ENCODE results near the gene KCNG3.

The KCNG3 gene

GRCh38 chr2:42486145-42486906 is 7.5 kb downstream of the KCNG3 start:
- DNase-seq (ENCODE audit: low spot score) = no peak

DNA sequence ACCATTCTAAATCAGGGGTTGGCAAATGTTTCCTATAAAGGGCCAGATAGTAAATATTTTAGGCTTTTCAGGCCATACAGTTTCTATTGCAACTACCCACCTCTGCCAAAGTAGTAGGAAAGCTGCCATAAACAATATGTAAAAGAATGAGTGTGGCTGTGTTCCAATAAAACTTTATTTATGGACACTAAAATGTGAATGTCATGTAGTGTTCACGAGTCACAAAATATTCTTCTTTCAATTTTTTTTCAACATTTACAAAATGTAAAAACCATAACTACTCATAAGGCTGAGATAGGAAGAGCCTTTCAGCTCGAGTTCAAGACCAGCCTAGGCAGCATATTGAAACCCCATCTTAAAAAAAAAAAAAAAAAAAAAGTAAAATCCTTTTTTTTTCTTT is 13.4 kb downstream of the KCNG3 start:
- DNase-seq (ENCODE audit: low spot score) = no peak

DNA sequence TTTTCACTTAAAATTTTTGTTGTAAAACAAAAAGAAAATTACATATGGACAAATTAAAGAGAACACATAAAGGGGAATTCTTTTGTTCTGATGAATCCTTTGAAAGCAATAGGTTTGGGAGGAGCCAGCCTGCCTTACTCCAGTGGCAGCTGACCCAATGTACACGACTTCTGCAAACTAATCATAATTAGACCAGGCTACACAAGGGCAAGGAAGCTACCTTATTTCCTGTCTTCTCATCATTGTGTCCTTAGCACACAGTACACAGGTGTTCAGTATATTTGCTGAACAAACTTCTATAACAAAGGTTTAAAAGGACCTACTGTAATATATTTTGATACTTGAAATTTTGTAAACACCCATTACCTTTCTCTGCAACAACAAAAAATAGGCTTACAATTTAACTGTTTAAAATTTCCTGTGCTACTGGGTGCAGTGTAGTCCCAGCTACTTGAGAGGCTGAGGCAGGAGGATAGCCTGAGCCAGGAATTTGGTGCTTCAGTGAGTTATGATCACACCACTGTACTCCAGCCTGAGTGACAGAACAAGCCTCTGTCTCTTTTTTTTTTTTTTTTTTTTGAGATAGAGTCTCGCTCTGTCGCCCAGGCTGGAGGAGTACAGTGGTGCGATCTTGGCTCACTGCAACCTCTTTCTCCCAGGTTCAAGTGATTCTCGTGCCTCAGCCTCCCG is 18.9 kb downstream of the KCNG3 start:
- DNase-seq (ENCODE audit: low spot score) = no peak

- no peak for DNase-seq (ENCODE audit: low spot score)
Observed at GRCh38 chr2:42470706-42471105, 23.1 kb downstream of the KCNG3 start.

GRCh38 chr2:42464631-42465030 is 29.2 kb downstream of the KCNG3 start:
- DNase-seq (ENCODE audit: low spot score) = no peak

DNA sequence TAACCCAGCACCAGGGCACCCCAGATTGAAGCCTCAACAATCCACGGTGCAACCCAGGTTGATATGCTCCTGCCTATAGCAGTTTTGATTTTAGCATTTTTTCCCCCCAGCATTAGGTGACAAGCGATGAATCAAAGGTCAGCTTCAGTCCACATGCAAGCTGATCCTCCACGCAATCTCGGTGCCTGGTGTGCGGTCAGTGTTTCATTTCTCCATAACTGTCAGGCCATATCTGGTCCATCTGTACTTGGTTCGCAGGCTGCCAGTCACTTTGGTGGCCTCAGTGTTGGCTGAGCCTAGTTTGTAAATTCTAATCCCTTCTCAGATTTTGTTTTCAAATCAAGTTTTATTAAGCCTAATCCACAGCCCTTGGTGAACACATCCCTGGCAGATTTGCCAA is 30.2 kb downstream of the KCNG3 start:
- DNase-seq (ENCODE audit: low spot score) = no peak

- no peak for DNase-seq (ENCODE audit: low spot score)
Observed at GRCh38 chr2:42459296-42459695, 34.5 kb downstream of the KCNG3 start.

DNA sequence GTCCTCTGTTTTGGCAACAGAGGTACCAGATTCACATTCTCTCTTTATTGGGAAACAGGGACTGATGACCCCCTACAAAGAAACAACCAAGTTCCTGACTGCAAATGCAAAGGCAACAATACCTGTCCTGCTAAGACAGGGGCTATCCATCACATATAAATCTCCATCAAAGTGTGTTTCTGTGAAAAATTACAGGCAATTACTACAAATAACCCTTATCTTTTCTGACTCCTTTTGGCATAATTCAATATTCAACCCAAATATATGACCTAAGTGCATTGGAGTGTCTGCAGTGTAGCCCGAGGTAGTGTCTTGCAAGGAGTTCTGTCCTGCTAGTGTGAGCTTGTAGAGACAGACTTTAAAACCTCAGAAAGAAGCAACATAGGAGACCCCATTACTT is 35.4 kb downstream of the KCNG3 start:
- no peak for DNase-seq (ENCODE audit: low spot score)

- DNase-seq (ENCODE audit: low spot score) = no peak
Observed at GRCh38 chr2:42457011-42457410, 36.8 kb downstream of the KCNG3 start.

DNA sequence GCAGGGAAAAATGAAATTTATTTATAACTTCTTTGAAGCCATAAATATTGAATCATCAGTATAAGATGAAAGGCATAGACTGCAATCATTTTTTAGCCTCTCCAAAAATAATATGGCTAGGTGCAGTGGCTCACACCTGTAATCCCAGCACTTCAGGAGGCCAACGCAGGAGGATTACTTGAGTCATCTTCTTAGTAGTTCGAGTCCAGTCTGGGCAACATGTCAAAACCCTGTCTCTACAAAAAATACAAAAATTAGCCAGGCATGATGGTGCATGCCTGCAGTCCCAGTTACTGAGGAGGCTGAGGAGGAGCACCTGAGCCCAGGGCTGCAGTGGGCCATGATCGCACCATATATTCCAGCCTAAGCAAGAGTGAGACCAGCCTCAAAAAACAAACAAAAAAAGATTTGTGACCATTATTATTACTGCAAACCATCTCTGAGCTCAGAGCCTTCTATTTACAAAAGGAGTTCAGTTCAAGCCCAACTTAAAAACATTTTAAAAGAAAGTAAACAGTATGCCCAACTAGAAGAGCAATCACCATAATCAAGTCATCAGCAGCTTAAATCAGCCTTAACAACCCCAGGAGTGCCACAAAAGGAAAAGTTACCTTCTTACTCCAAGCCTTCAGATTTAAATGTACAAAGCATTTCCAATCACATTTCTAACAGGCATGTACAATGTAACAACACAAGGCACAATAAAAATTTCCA is 37.5 kb downstream of the KCNG3 start:
- no peak for DNase-seq (ENCODE audit: low spot score)

DNA sequence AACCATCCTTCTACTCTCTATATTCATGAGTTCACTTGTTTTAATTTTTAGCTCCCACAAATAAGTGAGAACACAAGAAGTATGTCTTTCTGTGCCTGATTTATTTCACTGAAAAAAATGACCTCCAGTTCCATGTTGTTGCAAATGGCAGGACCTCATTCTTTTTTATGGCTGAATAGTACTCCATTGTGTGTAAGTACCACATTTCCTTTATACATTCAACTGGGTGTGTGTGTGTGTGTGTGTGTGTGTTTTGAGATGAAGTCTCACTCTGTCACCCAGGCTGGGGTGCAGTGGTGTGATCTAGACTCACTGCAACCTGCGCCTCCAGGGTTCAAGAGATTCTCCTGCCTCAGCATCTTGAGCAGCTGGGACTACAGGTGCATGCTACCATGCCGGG is 41.2 kb downstream of the KCNG3 start:
- DNase-seq (ENCODE audit: low spot score) = no peak

GRCh38 chr2:42450136-42450535 is 43.6 kb downstream of the KCNG3 start:
- DNase-seq (ENCODE audit: low spot score) = peak; percentile 83

DNA sequence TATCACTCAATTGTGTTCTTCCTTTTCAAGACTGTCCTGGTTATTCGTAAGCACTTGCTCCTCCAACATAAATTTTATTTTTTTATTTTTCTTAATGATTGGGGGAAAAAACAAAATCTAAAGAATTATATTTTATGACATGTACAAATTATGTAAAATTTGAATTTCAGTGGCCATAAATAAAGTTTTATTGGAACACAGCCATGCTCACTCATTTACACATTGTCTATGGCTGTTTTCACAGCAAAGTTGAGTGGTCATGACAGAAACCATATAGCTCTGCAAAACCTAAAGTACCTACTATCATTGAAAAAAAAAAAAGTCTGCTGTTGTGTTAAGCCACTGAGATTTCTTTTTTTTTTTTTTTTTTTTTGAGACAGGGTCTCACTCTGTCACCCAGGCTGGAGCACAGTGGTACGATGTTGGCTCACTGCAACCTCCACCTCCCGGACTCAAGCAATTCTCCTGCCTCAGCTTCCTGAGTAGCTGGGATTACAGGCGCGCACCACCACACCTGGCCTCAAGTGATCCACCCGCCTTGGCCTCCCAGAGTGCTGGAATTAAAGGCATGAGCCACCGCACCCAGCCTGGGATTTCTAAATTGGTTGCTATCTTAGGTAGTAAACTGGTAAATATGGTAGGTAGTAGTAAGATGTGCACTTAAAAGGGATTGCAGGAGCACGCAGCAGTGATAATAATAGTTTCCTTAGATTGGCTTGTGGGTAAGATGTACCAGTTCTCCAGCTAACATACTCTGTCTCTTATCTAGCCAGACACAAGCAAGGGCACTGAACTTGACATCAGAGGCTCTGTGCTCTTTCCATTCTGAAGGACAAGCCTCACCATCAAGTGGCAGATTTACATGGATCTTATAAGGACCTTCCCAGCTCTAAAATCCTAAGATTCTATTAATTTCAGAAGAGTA is 44.4 kb downstream of the KCNG3 start:
- DNase-seq (ENCODE audit: low spot score) = no peak

- DNase-seq (ENCODE audit: low spot score) = no peak
Observed at GRCh38 chr2:42448163-42448562, 45.6 kb downstream of the KCNG3 start.

DNA sequence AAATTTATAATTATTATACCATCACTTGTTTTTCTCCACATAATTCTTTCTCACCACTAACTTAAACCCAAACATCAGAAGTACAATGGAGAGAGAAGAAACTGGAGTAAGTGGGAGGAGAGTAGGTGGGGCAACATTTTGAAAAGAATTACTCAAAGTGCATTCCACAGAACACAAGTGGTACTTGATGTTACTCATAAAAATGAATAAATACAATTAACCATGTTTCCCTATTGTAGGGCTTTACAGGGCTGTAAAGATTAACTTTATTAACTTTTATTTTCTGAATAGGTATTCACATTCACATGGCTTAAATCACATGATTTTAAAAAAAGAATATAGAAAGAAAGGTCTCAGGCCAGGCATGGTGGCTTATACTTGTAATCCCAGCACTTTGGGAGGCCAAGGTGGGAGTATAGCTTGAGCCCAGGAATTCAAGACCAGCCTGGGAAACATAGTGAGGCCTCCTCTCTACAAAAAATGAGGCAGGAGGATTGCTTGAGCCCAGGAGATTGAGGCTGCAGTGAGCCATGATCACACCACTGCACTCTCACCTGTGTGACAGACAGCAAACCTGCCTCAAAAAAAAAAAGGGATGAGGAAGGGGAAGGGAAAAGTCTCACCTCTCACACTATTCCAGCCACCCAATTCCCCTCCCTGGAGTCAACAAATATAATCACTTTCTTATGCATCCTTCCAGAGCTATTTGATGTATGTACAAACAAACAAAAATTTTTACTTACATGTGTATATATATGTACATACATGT is 47.1 kb downstream of the KCNG3 start:
- peak; percentile 76 for DNase-seq (ENCODE audit: low spot score)

DNA sequence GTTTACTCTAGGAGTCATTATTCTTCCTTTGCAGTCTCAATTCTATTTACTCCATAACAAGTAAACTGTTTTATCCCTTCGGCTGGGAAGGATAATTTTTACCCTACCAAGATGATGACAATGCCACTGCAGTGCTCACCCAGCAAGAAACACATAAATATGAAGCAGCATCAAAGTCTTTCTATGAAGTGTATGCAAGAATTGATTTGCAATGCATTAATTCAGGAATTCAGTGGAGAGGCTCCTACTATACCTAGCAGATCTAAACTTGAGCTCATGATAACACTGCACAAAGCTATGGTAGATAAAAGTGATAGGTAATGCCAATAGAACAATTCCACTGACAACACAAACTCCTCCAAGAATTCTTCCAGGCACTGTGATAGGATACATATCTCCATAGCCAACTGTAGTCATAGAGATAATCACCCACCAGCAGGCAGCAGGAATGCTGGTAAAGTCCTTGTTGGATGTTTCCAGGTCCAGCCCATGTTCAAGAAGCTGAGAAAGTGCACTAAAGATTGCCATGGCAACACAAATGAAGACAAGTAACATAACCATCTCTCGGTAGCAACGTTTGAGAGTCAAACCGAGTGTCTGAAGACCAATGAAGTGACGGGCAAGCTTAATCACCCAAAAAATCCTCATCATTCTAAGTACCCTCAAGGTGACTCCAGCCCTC is 49.9 kb downstream of the KCNG3 start:
- peak; percentile 5 for DNase-seq (ENCODE audit: low spot score)

DNA sequence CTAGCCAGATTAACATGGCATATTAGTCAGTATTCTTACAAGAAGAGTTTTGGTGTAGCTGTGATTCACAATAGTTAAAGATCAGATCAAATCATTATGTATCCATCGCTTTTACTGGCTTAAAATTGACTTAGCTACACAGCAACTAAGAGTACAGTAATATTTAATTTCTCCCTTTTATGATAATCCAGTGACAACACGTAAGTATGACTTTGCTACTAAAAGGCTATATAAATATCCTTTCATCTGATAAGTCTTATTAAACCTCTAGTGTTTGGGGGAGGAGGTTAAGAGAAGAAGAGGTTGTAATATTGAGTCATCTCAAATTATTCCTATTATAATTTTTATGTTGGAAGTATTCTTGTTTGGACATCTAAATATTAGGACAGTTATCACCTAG is 51.0 kb downstream of the KCNG3 start:
- DNase-seq (ENCODE audit: low spot score) = no peak

- DNase-seq (ENCODE audit: low spot score) = no peak
Observed at GRCh38 chr2:42438685-42439084, 55.1 kb downstream of the KCNG3 start.

GRCh38 chr2:42436370-42436769 is 57.4 kb downstream of the KCNG3 start:
- DNase-seq (ENCODE audit: low spot score) = no peak

GRCh38 chr2:42435628-42436027 is 58.2 kb downstream of the KCNG3 start:
- peak; percentile 47 for DNase-seq (ENCODE audit: low spot score)

- no peak for DNase-seq (ENCODE audit: low spot score)
Observed at GRCh38 chr2:42430188-42430587, 63.6 kb downstream of the KCNG3 start.

All from kidney tubule cell (primary cell).